Hippocampal formation (tissue), 2 donors: ENCODE results near the gene ATP1A4.
"Not testable (repeated sequence)": the region's sequence is repeated elsewhere in the genome, so short reads cannot be mapped to it uniquely, and the experiment has no call there.

ENCODE experiments used
- DNase-seq, 2 donors: peaks; one replicate each; lab custom pipeline; 2025; lab: John Stamatoyannopoulos, UW

ATP1A4 gene

GRCh38 chr1:160123726-160124125, 27.7 kb upstream of the ATP1A4 start:
- DNase-seq = no peak

DNA sequence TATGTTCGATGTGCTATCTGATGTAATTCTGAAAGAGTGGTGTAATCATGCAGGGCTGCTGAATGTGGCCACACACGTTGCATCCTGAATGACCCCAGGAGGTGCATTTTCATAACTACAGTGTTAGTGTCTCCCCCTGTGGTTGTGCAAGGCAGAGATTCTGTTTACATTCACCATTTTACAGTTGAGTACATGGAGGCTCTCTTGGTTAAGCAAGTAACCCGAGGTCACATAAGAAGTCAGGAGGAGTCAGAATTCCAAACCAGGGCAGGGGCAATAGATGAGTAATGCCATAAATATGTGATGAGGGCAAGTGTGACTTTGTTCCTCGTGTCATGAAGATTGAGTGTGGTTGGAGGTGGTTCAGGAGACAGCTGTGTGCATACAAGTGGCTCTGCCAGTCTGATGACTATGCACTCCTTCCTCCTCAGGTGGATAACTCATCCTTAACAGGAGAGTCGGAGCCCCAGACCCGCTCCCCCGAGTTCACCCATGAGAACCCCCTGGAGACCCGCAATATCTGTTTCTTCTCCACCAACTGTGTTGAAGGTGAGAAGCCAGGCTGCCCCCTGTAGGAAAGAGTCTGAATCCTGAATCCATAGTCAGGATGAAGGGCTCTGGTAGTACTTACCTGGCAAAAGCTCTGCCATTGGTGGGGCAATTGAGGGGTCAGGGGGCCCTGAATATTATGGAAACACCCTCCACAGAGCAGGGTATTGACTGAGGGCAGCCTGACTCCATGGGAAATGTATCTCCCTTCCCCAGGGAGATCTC, 26.5 kb upstream of the ATP1A4 start:
- DNase-seq = no peak

DNA sequence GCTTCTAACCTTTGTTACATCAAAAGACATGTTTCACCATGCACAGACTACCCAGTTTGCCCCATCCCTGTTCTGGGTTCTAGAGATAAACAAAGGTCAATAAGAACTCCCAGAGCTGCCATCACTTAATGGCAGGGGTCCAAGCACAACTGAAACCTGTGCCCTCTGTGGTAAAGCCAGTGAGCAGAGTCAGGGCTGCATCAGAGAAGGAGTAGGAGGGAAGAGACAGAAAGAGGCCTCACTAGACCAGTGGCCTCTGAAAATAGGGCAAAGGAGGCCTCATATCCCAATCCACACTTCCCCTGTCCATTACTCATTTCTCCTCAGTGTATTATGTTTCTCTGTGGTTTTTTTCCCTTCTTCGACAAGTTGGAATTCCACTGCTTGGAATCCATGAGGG, 25.7 kb upstream of the ATP1A4 start:
- no peak for DNase-seq

DNA sequence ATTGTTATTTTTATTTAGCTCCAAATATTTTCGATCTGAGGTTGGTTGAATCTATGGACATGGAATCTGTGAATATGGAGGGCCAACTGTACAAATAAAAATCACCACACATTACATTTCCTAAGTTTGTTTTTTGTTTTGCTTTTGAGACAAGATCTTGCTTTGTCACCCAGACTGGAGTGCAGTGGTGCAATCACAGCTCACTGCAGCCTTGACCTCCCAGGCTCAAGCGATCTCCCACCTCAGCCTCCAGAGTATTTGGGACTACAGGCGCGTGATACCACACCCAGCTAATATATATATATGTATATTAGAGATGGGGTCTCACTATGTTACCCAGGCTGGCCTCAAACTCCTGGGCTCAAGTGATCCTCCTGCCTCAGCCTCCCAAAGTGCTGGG, 25.1 kb upstream of the ATP1A4 start:
- not testable (repeated sequence) for DNase-seq

- DNase-seq = no peak
Observed at GRCh38 chr1:160127381-160127780, 24.0 kb upstream of the ATP1A4 start.

- no peak for DNase-seq
Observed at GRCh38 chr1:160127865-160128523, 23.4 kb upstream of the ATP1A4 start.

DNA sequence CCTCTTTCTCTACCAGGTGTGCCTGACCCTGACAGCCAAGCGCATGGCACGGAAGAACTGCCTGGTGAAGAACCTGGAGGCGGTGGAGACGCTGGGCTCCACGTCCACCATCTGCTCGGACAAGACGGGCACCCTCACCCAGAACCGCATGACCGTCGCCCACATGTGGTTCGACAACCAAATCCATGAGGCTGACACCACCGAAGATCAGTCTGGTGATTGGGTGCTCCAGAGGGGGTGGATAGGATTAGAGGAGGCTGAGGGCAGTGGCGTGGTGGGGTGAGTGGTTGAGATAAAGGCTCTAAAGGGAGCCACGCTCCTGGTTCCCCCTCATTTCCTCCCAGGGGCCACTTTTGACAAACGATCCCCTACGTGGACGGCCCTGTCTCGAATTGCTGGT, 22.8 kb upstream of the ATP1A4 start:
- no peak for DNase-seq

GRCh38 chr1:160129046-160129445, 22.4 kb upstream of the ATP1A4 start:
- no peak for DNase-seq

DNA sequence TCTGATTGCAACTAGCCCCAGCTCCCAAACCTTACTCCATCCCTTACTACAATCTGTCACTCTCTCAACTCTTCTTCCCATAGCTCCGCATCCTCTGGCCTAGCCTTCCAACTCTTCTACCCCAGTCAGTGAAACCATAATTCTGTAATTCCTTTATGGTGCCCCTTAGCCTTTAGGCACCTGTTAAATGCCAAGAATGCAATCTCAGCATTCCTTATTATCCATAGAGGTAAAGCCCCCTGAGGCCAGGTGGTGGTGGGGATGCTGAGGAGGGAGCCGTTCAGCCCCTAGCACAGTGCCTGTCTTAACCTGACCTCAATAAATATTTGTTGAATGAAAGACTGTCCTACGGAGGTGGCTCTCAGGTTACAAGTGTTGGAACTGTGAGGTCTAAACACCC, 21.8 kb upstream of the ATP1A4 start:
- no peak for DNase-seq

DNA sequence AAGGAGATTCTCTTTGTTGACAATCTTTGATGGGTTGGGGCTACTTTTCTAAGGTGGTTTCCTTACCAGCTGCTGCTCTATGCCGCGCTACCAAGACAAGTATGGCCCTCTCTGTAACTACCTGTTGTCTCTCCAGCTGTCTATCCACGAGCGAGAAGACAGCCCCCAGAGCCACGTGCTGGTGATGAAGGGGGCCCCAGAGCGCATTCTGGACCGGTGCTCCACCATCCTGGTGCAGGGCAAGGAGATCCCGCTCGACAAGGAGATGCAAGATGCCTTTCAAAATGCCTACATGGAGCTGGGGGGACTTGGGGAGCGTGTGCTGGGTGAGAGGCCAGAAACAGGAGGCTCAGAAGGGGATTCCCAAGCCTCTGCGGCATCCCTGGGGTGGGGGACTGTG, 21.4 kb upstream of the ATP1A4 start:
- no peak for DNase-seq

- DNase-seq = no peak
Observed at GRCh38 chr1:160130486-160130885, 20.9 kb upstream of the ATP1A4 start.

DNA sequence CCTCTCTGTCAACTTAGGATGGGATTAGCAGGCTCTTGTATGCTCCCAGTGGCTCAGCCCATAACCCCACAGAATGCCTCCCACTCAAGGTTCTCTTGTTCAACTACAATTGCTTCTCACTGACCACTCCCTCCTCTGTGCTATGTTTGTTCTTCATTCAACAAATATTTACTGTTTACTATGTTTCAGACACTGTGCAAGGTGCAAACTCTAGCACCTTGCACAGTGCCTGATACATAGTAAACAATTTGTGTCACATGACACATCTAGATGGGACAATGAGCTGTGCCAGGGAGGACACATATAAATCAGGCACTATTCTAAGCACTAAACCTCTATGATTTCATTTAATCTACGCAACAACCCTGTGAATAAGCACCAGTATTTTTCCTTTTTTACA, 20.5 kb upstream of the ATP1A4 start:
- DNase-seq = no peak

DNA sequence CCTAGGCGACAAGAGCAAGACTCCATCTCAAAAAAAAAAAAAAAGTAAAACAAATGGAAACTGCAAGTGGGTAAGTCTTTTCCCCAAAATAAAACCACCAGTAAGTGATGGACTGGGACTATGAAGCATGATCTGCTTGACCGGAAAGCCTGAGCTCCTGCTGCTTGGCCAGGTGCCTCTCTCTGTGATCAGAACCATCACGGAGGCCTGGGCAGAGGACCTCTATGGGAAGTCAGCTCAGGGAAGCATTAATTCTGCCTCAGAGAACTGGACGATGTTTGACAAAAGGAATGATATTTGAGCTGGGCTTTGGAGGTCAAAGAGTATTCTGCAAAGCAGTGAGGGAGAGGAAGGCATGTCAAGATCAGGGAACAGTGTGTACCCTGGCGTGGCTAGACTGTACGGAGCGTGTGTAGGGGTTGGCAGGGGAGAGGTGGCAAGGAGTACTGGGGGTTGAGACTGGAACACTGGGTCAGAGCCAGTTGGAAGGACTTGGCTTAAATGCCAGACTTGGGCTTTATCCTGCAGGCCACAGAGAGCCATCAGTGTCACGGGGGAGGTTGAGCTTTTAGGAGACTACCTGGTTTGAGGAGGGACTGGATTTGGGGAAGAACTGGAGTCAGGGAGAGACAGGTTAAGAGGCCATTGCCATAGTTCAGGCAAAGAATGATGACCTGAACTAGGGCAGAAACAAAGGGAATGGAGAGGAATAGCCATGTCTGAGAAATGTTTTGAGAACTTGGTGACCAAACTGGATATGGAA, 19.4 kb upstream of the ATP1A4 start:
- no peak for DNase-seq

GRCh38 chr1:160133990-160134770, 17.2 kb upstream of the ATP1A4 start:
- no peak for DNase-seq

- DNase-seq = no peak
Observed at GRCh38 chr1:160134791-160135572, 16.4 kb upstream of the ATP1A4 start.

DNA sequence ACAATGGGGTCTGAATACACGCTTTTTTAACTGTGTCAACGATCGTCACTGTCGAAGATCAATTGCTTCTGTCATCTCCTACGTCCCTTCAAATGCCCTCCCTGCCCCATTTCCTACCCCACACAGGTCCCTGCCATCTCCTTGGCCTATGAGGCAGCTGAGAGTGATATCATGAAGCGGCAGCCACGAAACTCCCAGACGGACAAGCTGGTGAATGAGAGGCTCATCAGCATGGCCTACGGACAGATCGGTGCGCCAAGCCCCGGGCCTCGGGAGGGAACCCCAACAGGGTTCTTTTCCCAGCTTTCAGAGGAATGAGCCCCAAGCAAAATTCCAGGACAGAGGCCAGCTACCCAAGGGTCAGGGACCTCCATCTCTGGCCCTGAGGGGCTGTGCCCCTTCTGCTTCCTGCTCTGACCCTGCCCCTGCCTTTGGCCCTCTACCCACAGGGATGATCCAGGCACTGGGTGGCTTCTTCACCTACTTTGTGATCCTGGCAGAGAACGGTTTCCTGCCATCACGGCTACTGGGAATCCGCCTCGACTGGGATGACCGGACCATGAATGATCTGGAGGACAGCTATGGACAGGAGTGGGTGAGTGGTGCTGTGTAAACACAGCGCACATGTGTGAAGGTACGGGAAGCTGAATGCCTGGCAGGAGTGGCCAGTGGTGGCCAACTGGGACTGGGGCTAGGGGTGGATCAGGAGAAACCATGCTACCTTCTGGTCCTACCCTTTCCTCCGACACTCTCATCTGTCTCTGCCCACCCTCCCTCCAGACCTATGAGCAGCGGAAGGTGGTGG, 15.1 kb upstream of the ATP1A4 start:
- DNase-seq = no peak

- DNase-seq = no peak
Observed at GRCh38 chr1:160136926-160137200, 14.5 kb upstream of the ATP1A4 start.

- DNase-seq = no peak
Observed at GRCh38 chr1:160137216-160137862, 14.1 kb upstream of the ATP1A4 start.

DNA sequence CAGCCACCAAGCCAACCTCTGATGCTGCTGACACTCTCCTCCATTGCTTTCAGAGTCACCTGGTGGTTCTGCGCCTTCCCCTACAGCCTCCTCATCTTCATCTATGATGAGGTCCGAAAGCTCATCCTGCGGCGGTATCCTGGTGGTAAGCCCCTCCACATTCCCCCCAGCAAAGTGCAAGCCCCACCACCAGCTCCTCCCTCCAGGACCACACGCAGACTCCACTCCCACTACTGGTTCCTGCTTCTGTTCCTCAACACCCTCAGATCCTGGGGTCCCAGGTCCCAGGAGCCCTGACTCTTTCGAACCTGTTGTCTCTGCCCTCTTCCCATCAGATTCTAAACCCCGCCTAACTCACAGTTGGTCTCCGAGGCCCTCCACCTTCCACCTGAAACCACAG, 11.6 kb upstream of the ATP1A4 start:
- DNase-seq = no peak

GRCh38 chr1:160143695-160144094, 7.7 kb upstream of the ATP1A4 start:
- no peak for DNase-seq
